ENCODE results near the gene CTNS. TPM values are rescaled to one million over a fixed set of nuclear protein-coding genes. Genes with fewer than 3 reads are reported as not detected.

The CTNS gene
- total and polyA plus RNA-seq, 2 of the 13 experiments (the other 11 are each of a cell fraction or from before 2014, with no cell fraction given), result 9.5 to 13.7 TPM

GRCh38 chr17:3697103-3697476 is 60.5 kb downstream of the CTNS start (continued):
- TF ChIP-seq, protein P1, sequence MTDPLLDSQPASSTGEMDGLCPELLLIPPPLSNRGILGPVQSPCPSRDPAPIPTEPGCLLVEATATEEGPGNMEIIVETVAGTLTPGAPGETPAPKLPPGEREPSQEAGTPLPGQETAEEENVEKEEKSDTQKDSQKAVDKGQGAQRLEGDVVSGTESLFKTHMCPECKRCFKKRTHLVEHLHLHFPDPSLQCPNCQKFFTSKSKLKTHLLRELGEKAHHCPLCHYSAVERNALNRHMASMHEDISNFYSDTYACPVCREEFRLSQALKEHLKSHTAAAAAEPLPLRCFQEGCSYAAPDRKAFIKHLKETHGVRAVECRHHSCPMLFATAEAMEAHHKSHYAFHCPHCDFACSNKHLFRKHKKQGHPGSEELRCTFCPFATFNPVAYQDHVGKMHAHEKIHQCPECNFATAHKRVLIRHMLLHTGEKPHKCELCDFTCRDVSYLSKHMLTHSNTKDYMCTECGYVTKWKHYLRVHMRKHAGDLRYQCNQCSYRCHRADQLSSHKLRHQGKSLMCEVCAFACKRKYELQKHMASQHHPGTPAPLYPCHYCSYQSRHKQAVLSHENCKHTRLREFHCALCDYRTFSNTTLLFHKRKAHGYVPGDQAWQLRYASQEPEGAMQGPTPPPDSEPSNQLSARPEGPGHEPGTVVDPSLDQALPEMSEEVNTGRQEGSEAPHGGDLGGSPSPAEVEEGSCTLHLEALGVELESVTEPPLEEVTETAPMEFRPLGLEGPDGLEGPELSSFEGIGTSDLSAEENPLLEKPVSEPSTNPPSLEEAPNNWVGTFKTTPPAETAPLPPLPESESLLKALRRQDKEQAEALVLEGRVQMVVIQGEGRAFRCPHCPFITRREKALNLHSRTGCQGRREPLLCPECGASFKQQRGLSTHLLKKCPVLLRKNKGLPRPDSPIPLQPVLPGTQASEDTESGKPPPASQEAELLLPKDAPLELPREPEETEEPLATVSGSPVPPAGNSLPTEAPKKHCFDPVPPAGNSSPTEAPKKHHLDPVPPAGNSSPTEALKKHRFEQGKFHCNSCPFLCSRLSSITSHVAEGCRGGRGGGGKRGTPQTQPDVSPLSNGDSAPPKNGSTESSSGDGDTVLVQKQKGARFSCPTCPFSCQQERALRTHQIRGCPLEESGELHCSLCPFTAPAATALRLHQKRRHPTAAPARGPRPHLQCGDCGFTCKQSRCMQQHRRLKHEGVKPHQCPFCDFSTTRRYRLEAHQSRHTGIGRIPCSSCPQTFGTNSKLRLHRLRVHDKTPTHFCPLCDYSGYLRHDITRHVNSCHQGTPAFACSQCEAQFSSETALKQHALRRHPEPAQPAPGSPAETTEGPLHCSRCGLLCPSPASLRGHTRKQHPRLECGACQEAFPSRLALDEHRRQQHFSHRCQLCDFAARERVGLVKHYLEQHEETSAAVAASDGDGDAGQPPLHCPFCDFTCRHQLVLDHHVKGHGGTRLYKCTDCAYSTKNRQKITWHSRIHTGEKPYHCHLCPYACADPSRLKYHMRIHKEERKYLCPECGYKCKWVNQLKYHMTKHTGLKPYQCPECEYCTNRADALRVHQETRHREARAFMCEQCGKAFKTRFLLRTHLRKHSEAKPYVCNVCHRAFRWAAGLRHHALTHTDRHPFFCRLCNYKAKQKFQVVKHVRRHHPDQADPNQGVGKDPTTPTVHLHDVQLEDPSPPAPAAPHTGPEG (CRISPR knock-in tag; IDR thresholded peaks at IDR 0.05), result no peak
- TF ChIP-seq TFDP2 (CRISPR knock-in tag; IDR thresholded peaks at IDR 0.05) (no peak), NCOR1 (IDR thresholded peaks at IDR 0.05; ENCODE audit: borderline replicate concordance, low read length) (no peak)

DNA sequence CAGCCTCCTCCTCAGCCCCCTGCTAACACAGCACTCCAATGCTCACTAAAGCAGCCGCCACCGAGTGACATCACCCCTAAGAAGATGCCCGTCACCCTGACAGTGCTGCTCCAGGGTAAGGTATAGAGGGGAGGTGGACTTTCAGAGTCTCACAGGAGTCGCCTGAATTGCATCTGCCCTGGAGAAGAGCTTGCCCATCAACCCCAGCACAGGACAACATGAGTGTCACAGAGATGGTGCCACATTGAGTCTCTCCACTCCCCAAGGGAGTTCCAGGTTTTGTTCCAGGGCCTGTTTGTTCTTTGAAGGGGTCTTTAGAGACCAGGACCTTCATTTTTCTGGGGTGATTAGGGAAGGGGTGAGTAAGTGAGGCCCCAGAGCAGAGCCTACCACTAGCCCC is 61.6 kb downstream of the CTNS start:
- Histone ChIP-seq H2AFZ (ENCODE audit: low read length) (no peak overlapping the region), H3K27ac (ENCODE audit: extremely low read length, insufficient read depth, low read length) (no peak overlapping the region), H3K4me3 (replicated peaks in 1 of 3; ENCODE audit: insufficient read depth in 1 of 3, low read depth in 2 of 3, low read length in 3 of 3) (no peak overlapping the region), H3K9me3 (ENCODE audit: low read length) (peaks cover 12% of the 10 kb centered on the region), H3K4me1 (ENCODE audit: insufficient read depth, low read length) (peaks cover 17% of the 10 kb centered on the region), H3K4me2 (ENCODE audit: low read depth, low read length) (no peak overlapping the region), H3K27me3 (ENCODE audit: control insufficient read depth in 1 of 2, insufficient read depth in 2 of 2, low read length in 2 of 2) (peaks cover 0 to 35% of the 10 kb centered on the region in 2 experiments; a peak in 2 of 5 replicates), H4K20me1 (ENCODE audit: insufficient read depth, low read length) (no peaks in the 10 kb centered on the region), H3K79me2 (ENCODE audit: insufficient read depth, low read length) (no peaks in the 10 kb centered on the region), H3K36me3 (replicated peaks in 1 of 2; ENCODE audit: control insufficient read depth in 1 of 2, insufficient read depth in 2 of 2, low read length in 2 of 2) (no peaks in the 10 kb centered on the region), H3K9ac (ENCODE audit: insufficient read depth, low read depth, low read length) (no peak overlapping the region)
- in situ Hi-C loops (cut with HindIII; ENCODE audit: extremely low pct_ligation_motif_present, low pct_unique_long_range_greater_than_20kb), result no loop called here
- FAIRE-seq, result no peak
- no peak for DNase-seq (ENCODE audit: low spot score)
- BruUV-seq (replicated peaks), result no TSS peak
- ATAC-seq, result no peak
- TF ChIP-seq ZNF790 (CRISPR knock-in tag; IDR thresholded peaks at IDR 0.05; ENCODE audit: borderline replicate concordance) (no peak), CREB1 (IDR thresholded peaks at IDR 0.05) (0 out of 2 replicates have a peak, but pooled peaks have one; percentile 4), CREB1 (CRISPR knock-in tag; IDR thresholded peaks at IDR 0.05) (no peak), ZNF343 (CRISPR knock-in tag; IDR thresholded peaks at IDR 0.05) (peak; percentile 100)
- POLR2A ChIA-PET, result no interaction called here
- intact Hi-C loops (cut with micrococcal nuclease; ENCODE audit: unreplicated experiment), result no loop called here
- CTCF ChIA-PET (ENCODE audit: low intra/inter-chr PET ratio, low total read pairs), result no interaction called here
- 41% methylated on average over 4 of the region's 4 CpGs for whole genome bisulfite sequencing (ENCODE audit: low lambda C conversion rate)

Measured in HepG2 (cell line).